Right lung (tissue), 5 donors: ENCODE results near the gene DCAF8L1. TPM values are rescaled to one million over a fixed set of nuclear protein-coding genes. Genes with fewer than 3 reads are reported as not detected.

Source experiments
- polyA plus RNA-seq, 5 donors: library from polyadenylated mRNA; unstranded; fragments of 120-200 nt; gene quantifications; one replicate each; pipeline versions ENCODE4 v1.2.1 to v1.2.3, GENCODE V29; 2013; ENCODE audit warnings: inconsistent platforms in 1 of 5, low replicate concordance in 1 of 5; ENCODE audit not compliant: insufficient read length in 5 of 5, insufficient read depth in 1 of 5

Gene DCAF8L1
- polyA plus RNA-seq, 5 donors = not detected

Other genes with a start within 250 kb of the DCAF8L1 start
- under 1 TPM in 3 of 5 donors, not detected in 2; 0.05 to 0.13 (median 0.10) TPM for gene MAGEB10, start 173.5 kb downstream of the DCAF8L1 start, polyA plus RNA-seq